Measurements from ENCODE around the gene PWWP2B.

DNA sequence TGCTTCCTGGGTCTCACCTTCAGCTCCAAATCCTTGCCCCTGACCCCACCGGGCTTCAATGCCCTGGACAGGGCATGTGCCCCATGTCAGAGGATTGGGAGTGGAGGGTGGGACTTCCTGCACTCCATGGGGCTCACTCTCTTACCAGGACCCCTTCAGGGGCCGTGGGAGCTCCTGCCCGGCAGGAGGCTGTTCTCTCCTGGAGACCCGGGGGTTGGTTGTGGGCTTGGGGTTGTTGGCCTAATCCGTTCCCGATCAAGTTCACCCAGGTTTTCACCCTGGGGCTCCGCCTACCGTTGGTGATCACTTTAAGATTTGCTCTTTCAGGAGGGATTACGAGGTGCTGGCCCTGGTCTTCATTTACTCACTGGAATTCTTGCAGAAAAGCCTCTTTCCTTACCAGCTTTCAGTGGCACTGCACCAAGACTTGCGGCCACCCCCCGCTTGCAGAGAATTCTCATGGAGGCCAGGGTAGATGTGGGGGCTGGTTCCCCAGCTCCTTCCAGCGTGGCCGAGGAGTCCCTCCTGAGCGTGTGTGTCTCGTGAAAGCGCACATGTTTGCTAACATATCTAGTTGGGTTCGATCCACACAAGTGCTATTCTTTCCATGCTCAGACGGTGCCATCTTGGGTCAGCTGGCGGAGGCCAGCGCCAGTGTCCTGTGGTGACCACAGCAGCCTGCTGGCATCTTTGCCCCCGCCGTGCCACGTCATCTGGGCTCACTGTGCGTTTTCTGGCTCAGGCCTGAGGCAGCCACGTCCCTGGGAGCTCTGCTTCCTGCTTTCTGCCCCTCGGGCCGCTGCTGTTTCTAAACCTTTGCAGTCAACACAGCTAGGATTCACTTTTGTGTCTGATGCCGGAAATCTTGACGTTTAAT lies 15.6 kb downstream of the PWWP2B start:
- TF ChIP-seq, protein P1, sequence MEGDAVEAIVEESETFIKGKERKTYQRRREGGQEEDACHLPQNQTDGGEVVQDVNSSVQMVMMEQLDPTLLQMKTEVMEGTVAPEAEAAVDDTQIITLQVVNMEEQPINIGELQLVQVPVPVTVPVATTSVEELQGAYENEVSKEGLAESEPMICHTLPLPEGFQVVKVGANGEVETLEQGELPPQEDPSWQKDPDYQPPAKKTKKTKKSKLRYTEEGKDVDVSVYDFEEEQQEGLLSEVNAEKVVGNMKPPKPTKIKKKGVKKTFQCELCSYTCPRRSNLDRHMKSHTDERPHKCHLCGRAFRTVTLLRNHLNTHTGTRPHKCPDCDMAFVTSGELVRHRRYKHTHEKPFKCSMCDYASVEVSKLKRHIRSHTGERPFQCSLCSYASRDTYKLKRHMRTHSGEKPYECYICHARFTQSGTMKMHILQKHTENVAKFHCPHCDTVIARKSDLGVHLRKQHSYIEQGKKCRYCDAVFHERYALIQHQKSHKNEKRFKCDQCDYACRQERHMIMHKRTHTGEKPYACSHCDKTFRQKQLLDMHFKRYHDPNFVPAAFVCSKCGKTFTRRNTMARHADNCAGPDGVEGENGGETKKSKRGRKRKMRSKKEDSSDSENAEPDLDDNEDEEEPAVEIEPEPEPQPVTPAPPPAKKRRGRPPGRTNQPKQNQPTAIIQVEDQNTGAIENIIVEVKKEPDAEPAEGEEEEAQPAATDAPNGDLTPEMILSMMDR (IDR thresholded peaks at IDR 0.05; ENCODE audit: low read depth, low read length, poor library complexity, severe bottlenecking), result no peak
- TF ChIP-seq EZH2phosphoT487 (IDR thresholded peaks at IDR 0.05; ENCODE audit: borderline replicate concordance, low read length), result no peak
